GM19043 (cell line): ENCODE results near the gene VPS33B.
"Not testable (repeated sequence)": the region's sequence is repeated elsewhere in the genome, so short reads cannot be mapped to it uniquely, and the experiment has no call there.

Source experiments
- ATAC-seq: cut with Tn5 transposase; IDR thresholded peaks from one replicate; pipeline ENCODE4 v1.9.1; 2021; ENCODE audit warnings: low read depth; ENCODE audit not compliant: unreplicated experiment

Gene VPS33B

GRCh38 chr15:91032919-91033803 lies 10.8 kb upstream of the VPS33B start:
- no peak for ATAC-seq

GRCh38 chr15:91031796-91032195 lies 9.4 kb upstream of the VPS33B start:
- no peak for ATAC-seq

- no peak for ATAC-seq
Measured at GRCh38 chr15:91027677-91028076, 5.3 kb upstream of the VPS33B start.

GRCh38 chr15:91023720-91024119 lies 1.3 kb upstream of the VPS33B start:
- no peak for ATAC-seq

- peak; percentile 6 for ATAC-seq
Measured at GRCh38 chr15:91022832-91023129, 387 bp upstream of the VPS33B start.

- no peak for ATAC-seq
Measured at GRCh38 chr15:91021516-91022074, 799 bp downstream of the VPS33B start.

- ATAC-seq = no peak
Measured at GRCh38 chr15:91018158-91018557, 4.2 kb downstream of the VPS33B start.

GRCh38 chr15:91017716-91018115 lies 4.7 kb downstream of the VPS33B start:
- no peak for ATAC-seq

GRCh38 chr15:91013701-91014100 lies 8.7 kb downstream of the VPS33B start:
- ATAC-seq = not testable (repeated sequence)

- ATAC-seq = no peak
Measured at GRCh38 chr15:91007266-91007665, 15.1 kb downstream of the VPS33B start.

- no peak for ATAC-seq
Measured at GRCh38 chr15:91001209-91001608, 21.2 kb downstream of the VPS33B start.

- no peak for ATAC-seq
Measured at GRCh38 chr15:90998737-90999136, 23.7 kb downstream of the VPS33B start.

- ATAC-seq = peak; percentile 91
Measured at GRCh38 chr15:90994417-90995311, 27.7 kb downstream of the VPS33B start, which contains the start of gene PRC1. PRC1 (minus strand) TSS chr15:90994535; CDS start chr15:90994417, 118 bp downstream.

GRCh38 chr15:90994059-90994416 lies 28.4 kb downstream of the VPS33B start:
- ATAC-seq = peak; percentile 3

- ATAC-seq = no peak
Measured at GRCh38 chr15:90991587-90992285, 30.7 kb downstream of the VPS33B start.

- no peak for ATAC-seq
Measured at GRCh38 chr15:90990446-90990845, 31.9 kb downstream of the VPS33B start.

GRCh38 chr15:90989040-90989768 lies 33.2 kb downstream of the VPS33B start:
- ATAC-seq = no peak

GRCh38 chr15:90988296-90988695 lies 34.1 kb downstream of the VPS33B start:
- ATAC-seq = no peak

GRCh38 chr15:90987561-90988141 lies 34.7 kb downstream of the VPS33B start:
- no peak for ATAC-seq
